ENCODE measurements around the gene RNF5.

Gene RNF5

GRCh38 chr6:32151863-32152768 lies 26.1 kb upstream of the RNF5 start, which contains the start of gene PRRT1:
TSS of gene PRRT1 (minus strand) at chr6:32151939. CDS start at chr6:32151827, 112 bp downstream.
- peak; percentile 18 for DNase-seq

- peak; percentile 36 for DNase-seq
Measured at GRCh38 chr6:32152769-32153563, 25.2 kb upstream of the RNF5 start.

GRCh38 chr6:32153564-32154513 lies 24.4 kb upstream of the RNF5 start, which contains the start of gene PPT2:
TSS of gene PPT2 (plus strand) at chr6:32154141. CDS start at chr6:32154595, 454 bp downstream.
- DNase-seq: peak; percentile 94

GRCh38 chr6:32154514-32155161 lies 23.6 kb upstream of the RNF5 start:
- DNase-seq: peak; percentile 65

- DNase-seq: no peak
Measured at GRCh38 chr6:32156891-32157290, 21.3 kb upstream of the RNF5 start.

GRCh38 chr6:32158052-32158451 lies 20.2 kb upstream of the RNF5 start:
- no peak for DNase-seq

GRCh38 chr6:32163559-32164258 lies 14.5 kb upstream of the RNF5 start:
- DNase-seq: no peak

- no peak for DNase-seq
Measured at GRCh38 chr6:32164295-32164694, 13.9 kb upstream of the RNF5 start, which contains the start of gene EGFL8. TSS of gene EGFL8 (plus strand) at chr6:32164595. CDS start at chr6:32166166, 1,571 bp downstream.

- no peak for DNase-seq
Measured at GRCh38 chr6:32166411-32167061, 11.7 kb upstream of the RNF5 start.

- no peak for DNase-seq
Measured at GRCh38 chr6:32167154-32167760, 10.9 kb upstream of the RNF5 start.

GRCh38 chr6:32167761-32168262 lies 10.4 kb upstream of the RNF5 start:
- DNase-seq: no peak

GRCh38 chr6:32168350-32168749 lies 9.9 kb upstream of the RNF5 start:
- no peak for DNase-seq

- peak; percentile 67 for DNase-seq
Measured at GRCh38 chr6:32168807-32169591, 9.2 kb upstream of the RNF5 start.

GRCh38 chr6:32170294-32170693 lies 7.9 kb upstream of the RNF5 start:
- no peak for DNase-seq

- no peak for DNase-seq
Measured at GRCh38 chr6:32171234-32171633, 7.0 kb upstream of the RNF5 start.

- no peak for DNase-seq
Measured at GRCh38 chr6:32173051-32173727, 5.0 kb upstream of the RNF5 start.

- no peak for DNase-seq
Measured at GRCh38 chr6:32174416-32174815, 3.8 kb upstream of the RNF5 start.

GRCh38 chr6:32175322-32175710 lies 2.9 kb upstream of the RNF5 start:
- DNase-seq: no peak

Measured in fibroblast of skin of scalp (primary cell).